Uterus (tissue), 4 donors: ENCODE results near the gene LILRA5. TPM values are rescaled to one million over a fixed set of nuclear protein-coding genes. Genes with fewer than 3 reads are reported as not detected.
"Not testable (repeated sequence)": the region's sequence is repeated elsewhere in the genome, so short reads cannot be mapped to it uniquely, and the experiment has no call there.

Source experiments
- DNase-seq, 2 donors: peaks; one replicate each; pipeline ENCODE4 v3.0.0-alpha.2; 2019 to 2020
- H3K27ac ChIP-seq, 2 donors: fragments of 200-600 bp; sonication (generic); 1 replicate in 1 of 2; 2 replicates in 1 of 2; pipeline ENCODE4 v1.5.1; 2016 to 2018
- H3K27me3 ChIP-seq, 2 donors: fragments of 200-600 bp; sonication (generic); one replicate each; pipeline ENCODE4 v1.5.1; 2018 to 2019; ENCODE audit warnings: control low read depth in 1 of 2
- H3K36me3 ChIP-seq, 2 donors: fragments of 200-600 bp; sonication (generic); one replicate each; pipeline ENCODE4 v1.5.1; 2019; ENCODE audit warnings: control low read depth in 1 of 2
- H3K4me1 ChIP-seq, 2 donors: fragments of 200-600 bp; sonication (generic); one replicate each; pipeline ENCODE4 v1.5.1; 2018 to 2019; ENCODE audit warnings: control low read depth in 1 of 2
- H3K4me3 ChIP-seq, 2 donors: fragments of 200-600 bp; sonication (generic); 1 replicate in 1 of 2; 2 replicates in 1 of 2; pipeline ENCODE4 v1.5.1; 2018 to 2019; ENCODE audit warnings: mild to moderate bottlenecking in 1 of 2
- H3K9me3 ChIP-seq, 2 donors: fragments of 200-600 bp; sonication (generic); one replicate each; pipeline ENCODE4 v1.5.1; 2019; ENCODE audit warnings: control low read depth in 1 of 2
- CTCF ChIP-seq, 4 experiments: fragments of 200-600 bp in 2 of 4; fragments of 450-650 bp in 2 of 4; sonication (generic) in 2 of 4; IDR thresholded peaks; one replicate each; pipeline ENCODE4 v1.5.1; 2016 to 2019; ENCODE audit warnings: antibody characterized with exemption in 4 of 4, mild to moderate bottlenecking in 2 of 4, moderate library complexity in 1 of 4
- POLR2A ChIP-seq, 2 donors: fragments of 450-650 bp; IDR thresholded peaks; one replicate each; pipeline ENCODE4 v1.6.1; 2016; ENCODE audit warnings: antibody characterized with exemption in 2 of 2, mild to moderate bottlenecking in 1 of 2, moderate library complexity in 1 of 2
- intact Hi-C: fragments of 100-400 bp; cut with DNase I; formaldehyde crosslinking; loops from one replicate; pipeline ENCODE4 v1.15.1; 2023; ENCODE audit warnings: low total_unique reads
- total RNA-seq, 4 donors: library from RNA; depleted of rRNA in 3 of 4; stranded (reverse); fragments of >200 nt in 3 of 4; gene quantifications; one replicate each; pipeline versions ENCODE4 v1.1.0 to v1.2.4, GENCODE V29; 2014 to 2023
- donor health status: DM: yes; HTN: yes; CAD: no.

Gene LILRA5
- total RNA-seq, 4 donors from 2014 or later: 0.35 to 9.7 (median 2.8) TPM; not detected in 1

GRCh38 chr19:54275951-54276350 lies 37.0 kb downstream of the LILRA5 start:
- no peak for TF ChIP-seq POLR2A (IDR thresholded peaks at IDR 0.05)
- no peak for TF ChIP-seq CTCF (IDR thresholded peaks at IDR 0.05)
- Histone ChIP-seq H3K4me3 (no peak overlapping the region), H3K27ac (no peak overlapping the region), H3K9me3 (no peaks in the 10 kb centered on the region), H3K27me3 (no peaks in the 10 kb centered on the region), H3K36me3 (no peaks in the 10 kb centered on the region), H3K4me1 (no peaks in the 10 kb centered on the region)
- intact Hi-C loops: no loop called here
- DNase-seq: no peak

GRCh38 chr19:54274516-54274915 lies 38.5 kb downstream of the LILRA5 start:
- H3K4me1 ChIP-seq, DNase-seq: not testable (repeated sequence)

GRCh38 chr19:54273821-54274220 lies 39.1 kb downstream of the LILRA5 start:
- TF ChIP-seq POLR2A (IDR thresholded peaks at IDR 0.05) (no peak), CTCF (IDR thresholded peaks at IDR 0.05) (no peak)
- H3K36me3 ChIP-seq: no peaks in the 10 kb centered on the region
- intact Hi-C loops: no loop called here
- no peaks in the 10 kb centered on the region for H3K9me3 ChIP-seq
- no peaks in the 10 kb centered on the region for H3K27me3 ChIP-seq
- H3K27ac ChIP-seq: no peak overlapping the region
- no peak overlapping the region for H3K4me3 ChIP-seq
- no peaks in the 10 kb centered on the region for H3K4me1 ChIP-seq
- no peak for DNase-seq

More at GRCh38 chr19:54274516-54274915, 38.5 kb downstream of the LILRA5 start:
- H3K9me3 ChIP-seq, H3K27me3 ChIP-seq, H3K36me3 ChIP-seq, intact Hi-C loops, H3K4me3 ChIP-seq, H3K27ac ChIP-seq: not testable (repeated sequence)

GRCh38 chr19:54272181-54272580 lies 40.8 kb downstream of the LILRA5 start:
- H3K4me1 ChIP-seq, H3K27ac ChIP-seq, H3K27me3 ChIP-seq, H3K9me3 ChIP-seq, H3K4me3 ChIP-seq, H3K36me3 ChIP-seq, DNase-seq, intact Hi-C loops: not testable (repeated sequence)

GRCh38 chr19:54271587-54271986 lies 41.4 kb downstream of the LILRA5 start:
- H3K9me3 ChIP-seq, H3K4me1 ChIP-seq, H3K36me3 ChIP-seq, intact Hi-C loops, DNase-seq, H3K4me3 ChIP-seq, H3K27ac ChIP-seq, H3K27me3 ChIP-seq: not testable (repeated sequence)

GRCh38 chr19:54271106-54271505 lies 41.9 kb downstream of the LILRA5 start:
- H3K9me3 ChIP-seq: no peaks in the 10 kb centered on the region
- H3K4me3 ChIP-seq: no peak overlapping the region
- H3K27ac ChIP-seq: no peak overlapping the region
- TF ChIP-seq POLR2A (IDR thresholded peaks at IDR 0.05) (no peak), CTCF (IDR thresholded peaks at IDR 0.05) (no peak)
- no peaks in the 10 kb centered on the region for H3K27me3 ChIP-seq
- no peaks in the 10 kb centered on the region for H3K4me1 ChIP-seq
- H3K36me3 ChIP-seq: no peaks in the 10 kb centered on the region
- no peak for DNase-seq
- intact Hi-C loops: no loop called here

GRCh38 chr19:54268936-54269335 lies 44.0 kb downstream of the LILRA5 start:
- Histone ChIP-seq H3K36me3 (no peaks in the 10 kb centered on the region), H3K27me3 (no peaks in the 10 kb centered on the region), H3K9me3 (no peaks in the 10 kb centered on the region), H3K4me3 (no peak overlapping the region), H3K4me1 (no peaks in the 10 kb centered on the region), H3K27ac (no peak overlapping the region)
- intact Hi-C loops: no loop called here
- no peak for DNase-seq
- TF ChIP-seq POLR2A (IDR thresholded peaks at IDR 0.05): no peak
- no peak for TF ChIP-seq CTCF (IDR thresholded peaks at IDR 0.05)
